ENCODE measurements around the gene PKP4. TPM values are rescaled to one million over a fixed set of nuclear protein-coding genes. Genes with fewer than 3 reads are reported as not detected.

PKP4 gene
- total RNA-seq, 1 donor from 2014 or later = 30.5 TPM

GRCh38 chr2:158498043-158498748 is 41.4 kb downstream of the PKP4 start:
- intact Hi-C loops (cut with micrococcal nuclease) = no loop called here

- intact Hi-C loops (cut with micrococcal nuclease) = no loop called here
Measured at GRCh38 chr2:158498749-158499136, 42.0 kb downstream of the PKP4 start.

GRCh38 chr2:158499383-158499782 is 42.6 kb downstream of the PKP4 start:
- intact Hi-C loops (cut with micrococcal nuclease) = no loop called here

- intact Hi-C loops (cut with micrococcal nuclease) = no loop called here
Measured at GRCh38 chr2:158500333-158500732, 43.6 kb downstream of the PKP4 start.

GRCh38 chr2:158501301-158501700 is 44.5 kb downstream of the PKP4 start:
- intact Hi-C loops (cut with micrococcal nuclease) = no loop called here

GRCh38 chr2:158502974-158503373 is 46.2 kb downstream of the PKP4 start:
- intact Hi-C loops (cut with micrococcal nuclease) = no loop called here

GRCh38 chr2:158504088-158504487 is 47.3 kb downstream of the PKP4 start:
- intact Hi-C loops (cut with micrococcal nuclease) = no loop called here

- intact Hi-C loops (cut with micrococcal nuclease) = no loop called here
Measured at GRCh38 chr2:158505448-158505934, 48.7 kb downstream of the PKP4 start.

- intact Hi-C loops (cut with micrococcal nuclease) = no loop called here
Measured at GRCh38 chr2:158507141-158507540, 50.4 kb downstream of the PKP4 start.

- intact Hi-C loops (cut with micrococcal nuclease) = no loop called here
Measured at GRCh38 chr2:158507679-158508078, 50.9 kb downstream of the PKP4 start.

GRCh38 chr2:158509928-158510797 is 53.4 kb downstream of the PKP4 start:
- intact Hi-C loops (cut with micrococcal nuclease) = no loop called here

- intact Hi-C loops (cut with micrococcal nuclease) = no loop called here
Measured at GRCh38 chr2:158510887-158511286, 54.1 kb downstream of the PKP4 start.

- intact Hi-C loops (cut with micrococcal nuclease) = no loop called here
Measured at GRCh38 chr2:158511706-158512105, 55.0 kb downstream of the PKP4 start.

- intact Hi-C loops (cut with micrococcal nuclease) = no loop called here
Measured at GRCh38 chr2:158512323-158512722, 55.6 kb downstream of the PKP4 start.

- intact Hi-C loops (cut with micrococcal nuclease) = no loop called here
Measured at GRCh38 chr2:158513841-158514240, 57.1 kb downstream of the PKP4 start.

- intact Hi-C loops (cut with micrococcal nuclease) = no loop called here
Measured at GRCh38 chr2:158518084-158518483, 61.3 kb downstream of the PKP4 start.

- intact Hi-C loops (cut with micrococcal nuclease) = no loop called here
Measured at GRCh38 chr2:158519481-158519880, 62.7 kb downstream of the PKP4 start.

- intact Hi-C loops (cut with micrococcal nuclease) = no loop called here
Measured at GRCh38 chr2:158529379-158530259, 72.9 kb downstream of the PKP4 start.

- intact Hi-C loops (cut with micrococcal nuclease) = no loop called here
Measured at GRCh38 chr2:158530829-158531228, 74.1 kb downstream of the PKP4 start.

GRCh38 chr2:158533009-158533408 is 76.3 kb downstream of the PKP4 start:
- intact Hi-C loops (cut with micrococcal nuclease) = no loop called here

- intact Hi-C loops (cut with micrococcal nuclease) = no loop called here
Measured at GRCh38 chr2:158539176-158540005, 82.6 kb downstream of the PKP4 start.

Measured in T-helper 2 cell treated with Interferon-gamma antibody and Interleukin-4, amounts not matched to agents 100 ng/mL and 5 ng/mL, for 36 hours (primary cell).